ENCODE measurements around the gene EHD1.

Gene EHD1

DNA sequence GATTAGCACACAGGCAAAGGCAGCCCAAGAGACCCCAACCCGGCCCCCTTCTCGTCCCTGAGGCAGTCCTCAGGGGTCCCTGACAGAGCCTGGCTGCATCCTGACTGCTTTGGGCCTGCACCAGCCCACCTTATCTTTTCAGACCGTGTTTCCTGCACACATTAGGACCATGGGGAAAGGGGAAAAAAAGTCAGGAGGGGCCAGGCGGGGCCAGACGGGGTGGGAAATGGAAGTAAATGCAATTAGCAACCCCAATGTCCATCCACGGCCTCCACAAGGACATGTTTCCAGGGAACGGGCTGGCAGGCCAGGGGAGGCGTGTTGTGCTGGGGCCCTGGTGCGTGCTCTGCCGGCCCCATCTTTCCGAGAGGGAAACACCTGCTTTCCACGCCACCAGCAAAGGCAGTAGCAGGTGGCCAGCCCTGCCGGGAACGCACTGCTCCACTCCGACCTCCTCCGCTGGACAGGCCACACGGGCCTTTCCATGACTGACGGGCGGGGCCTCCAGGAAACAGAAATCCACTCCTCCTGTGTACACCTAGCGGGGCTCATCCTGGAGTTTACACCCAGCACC is 7.4 kb downstream of the EHD1 start:
- H4K20me1 ChIP-seq (ENCODE audit: control insufficient read depth, insufficient read depth, low read depth, low read length), result 0 out of 2 replicates have a peak, but pooled peaks cover 6% of the 10 kb centered on the region
- peaks cover 27% of the 10 kb centered on the region for H3F3A ChIP-seq (ENCODE audit: control insufficient read depth, insufficient read depth)
- H3K4me3 ChIP-seq (ENCODE audit: low read length), result peak overlapping the region; percentile 65
- H3K9me3 ChIP-seq (ENCODE audit: control insufficient read depth, insufficient read depth, low read length), result no peaks in the 10 kb centered on the region
- H3K79me2 ChIP-seq (ENCODE audit: control insufficient read depth, low read length), result peaks cover 99% of the 10 kb centered on the region
- peak overlapping the region; percentile 84 for H3K4me2 ChIP-seq (ENCODE audit: low read length)
- H3K27me3 ChIP-seq (ENCODE audit: control insufficient read depth, low read length), result no peaks in the 10 kb centered on the region
- H3K36me3 ChIP-seq (ENCODE audit: control insufficient read depth, low read length), result peaks cover 91% of the 10 kb centered on the region
- H3K9me2 ChIP-seq (replicated peaks; ENCODE audit: control insufficient read depth, low read length), result no peaks in the 10 kb centered on the region
- H3K4me1 ChIP-seq (ENCODE audit: control insufficient read depth, low read length), result peaks cover 100% of the 10 kb centered on the region
- TF ChIP-seq, protein P1, sequence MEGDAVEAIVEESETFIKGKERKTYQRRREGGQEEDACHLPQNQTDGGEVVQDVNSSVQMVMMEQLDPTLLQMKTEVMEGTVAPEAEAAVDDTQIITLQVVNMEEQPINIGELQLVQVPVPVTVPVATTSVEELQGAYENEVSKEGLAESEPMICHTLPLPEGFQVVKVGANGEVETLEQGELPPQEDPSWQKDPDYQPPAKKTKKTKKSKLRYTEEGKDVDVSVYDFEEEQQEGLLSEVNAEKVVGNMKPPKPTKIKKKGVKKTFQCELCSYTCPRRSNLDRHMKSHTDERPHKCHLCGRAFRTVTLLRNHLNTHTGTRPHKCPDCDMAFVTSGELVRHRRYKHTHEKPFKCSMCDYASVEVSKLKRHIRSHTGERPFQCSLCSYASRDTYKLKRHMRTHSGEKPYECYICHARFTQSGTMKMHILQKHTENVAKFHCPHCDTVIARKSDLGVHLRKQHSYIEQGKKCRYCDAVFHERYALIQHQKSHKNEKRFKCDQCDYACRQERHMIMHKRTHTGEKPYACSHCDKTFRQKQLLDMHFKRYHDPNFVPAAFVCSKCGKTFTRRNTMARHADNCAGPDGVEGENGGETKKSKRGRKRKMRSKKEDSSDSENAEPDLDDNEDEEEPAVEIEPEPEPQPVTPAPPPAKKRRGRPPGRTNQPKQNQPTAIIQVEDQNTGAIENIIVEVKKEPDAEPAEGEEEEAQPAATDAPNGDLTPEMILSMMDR (IDR thresholded peaks at IDR 0.05; ENCODE audit: low read depth, low read length, poor library complexity, severe bottlenecking), result no peak
- TF ChIP-seq EZH2phosphoT487 (IDR thresholded peaks at IDR 0.05; ENCODE audit: borderline replicate concordance, low read length), result no peak
- peak overlapping the region; percentile 96 for H3K27ac ChIP-seq (ENCODE audit: low read depth, low read length)

DNA sequence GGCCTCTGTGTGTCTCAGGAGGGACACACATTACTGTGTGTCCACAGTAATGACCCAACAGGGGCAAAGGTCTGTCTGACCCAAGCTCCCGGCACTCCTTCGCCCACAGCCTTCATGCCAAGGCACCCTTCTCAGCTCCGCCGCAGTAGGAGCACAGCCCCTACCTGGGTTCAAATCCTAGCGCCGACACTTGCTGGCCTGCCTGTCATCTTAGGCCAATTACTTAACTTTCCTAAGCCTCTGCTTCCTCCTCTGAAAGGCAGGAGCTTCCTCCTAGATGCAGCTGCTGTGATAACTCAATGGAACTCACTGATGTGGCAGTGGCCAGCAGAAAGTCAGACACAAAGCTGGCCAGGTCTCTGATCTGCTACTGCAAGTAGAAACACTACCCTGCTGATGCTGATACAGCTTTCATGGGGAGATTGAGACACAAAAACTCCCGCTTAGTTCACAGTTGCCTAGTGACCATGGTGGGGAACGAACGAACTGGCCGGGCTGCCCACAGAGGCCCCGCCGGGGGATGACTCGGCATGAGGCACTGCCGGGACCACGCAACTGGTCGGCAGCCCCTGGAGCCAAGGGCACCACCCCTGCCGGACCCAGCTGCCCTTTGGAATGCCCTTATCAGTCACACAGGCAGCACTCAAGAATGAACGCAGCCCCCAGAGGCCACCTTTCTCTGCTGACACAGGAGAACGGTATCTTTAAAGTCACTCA is 8.1 kb downstream of the EHD1 start:
- TF ChIP-seq EZH2phosphoT487 (IDR thresholded peaks at IDR 0.05; ENCODE audit: borderline replicate concordance, low read length), result no peak
- TF ChIP-seq, protein P1 (IDR thresholded peaks at IDR 0.05; ENCODE audit: low read depth, low read length, poor library complexity, severe bottlenecking), result no peak
- Histone ChIP-seq H3K4me3 (ENCODE audit: low read length) (peak overlapping the region; percentile 65), H3K9me3 (ENCODE audit: control insufficient read depth, insufficient read depth, low read length) (no peaks in the 10 kb centered on the region), H3K27ac (ENCODE audit: low read depth, low read length) (peak overlapping the region; percentile 96), H4K20me1 (ENCODE audit: control insufficient read depth, insufficient read depth, low read depth, low read length) (0 out of 2 replicates have a peak, but pooled peaks cover 6% of the 10 kb centered on the region), H3K4me1 (ENCODE audit: control insufficient read depth, low read length) (peaks cover 100% of the 10 kb centered on the region), H3K36me3 (ENCODE audit: control insufficient read depth, low read length) (peaks cover 87% of the 10 kb centered on the region), H3F3A (ENCODE audit: control insufficient read depth, insufficient read depth) (peaks cover 30% of the 10 kb centered on the region), H3K9me2 (replicated peaks; ENCODE audit: control insufficient read depth, low read length) (no peaks in the 10 kb centered on the region), H3K27me3 (ENCODE audit: control insufficient read depth, low read length) (no peaks in the 10 kb centered on the region), H3K79me2 (ENCODE audit: control insufficient read depth, low read length) (peaks cover 95% of the 10 kb centered on the region), H3K4me2 (ENCODE audit: low read length) (peak overlapping the region; percentile 84)

DNA sequence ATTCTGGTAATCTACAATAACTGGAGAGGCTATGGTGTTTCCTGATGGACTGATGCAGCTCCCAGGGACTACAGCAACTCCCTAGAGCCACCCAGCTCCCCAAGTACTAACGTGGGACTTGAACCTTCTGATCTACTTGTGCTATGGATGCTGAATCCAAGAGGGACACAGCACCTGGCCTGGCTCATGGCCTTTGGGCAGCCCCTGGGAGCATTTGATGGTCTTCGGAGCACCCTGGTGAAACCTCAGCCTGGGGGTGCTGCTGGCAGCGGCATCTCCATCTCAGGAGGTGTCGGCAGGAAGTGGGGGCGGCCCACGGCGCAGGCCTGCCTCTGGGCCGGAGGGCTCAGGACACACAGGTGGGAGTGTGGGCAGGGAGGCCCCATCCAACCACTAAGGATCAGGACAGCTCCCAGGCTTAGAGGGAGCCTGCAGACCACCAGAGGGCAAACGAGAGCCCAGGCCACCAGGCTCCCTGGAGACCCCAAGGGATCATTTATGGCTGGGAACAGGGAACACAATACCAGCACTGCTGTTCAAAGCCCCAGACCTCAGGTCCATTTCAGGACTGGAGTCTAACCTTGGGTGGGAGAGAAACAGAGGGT is 8.7 kb downstream of the EHD1 start:
- TF ChIP-seq EZH2phosphoT487 (IDR thresholded peaks at IDR 0.05; ENCODE audit: borderline replicate concordance, low read length), result no peak
- TF ChIP-seq, protein P1 (IDR thresholded peaks at IDR 0.05; ENCODE audit: low read depth, low read length, poor library complexity, severe bottlenecking), result peak; percentile 76
- Histone ChIP-seq H3K4me3 (ENCODE audit: low read length) (peak overlapping the region; percentile 65), H3K36me3 (ENCODE audit: control insufficient read depth, low read length) (peaks cover 81% of the 10 kb centered on the region), H3K27ac (ENCODE audit: low read depth, low read length) (peak overlapping the region; percentile 96), H3K9me2 (replicated peaks; ENCODE audit: control insufficient read depth, low read length) (no peaks in the 10 kb centered on the region), H3K9me3 (ENCODE audit: control insufficient read depth, insufficient read depth, low read length) (no peaks in the 10 kb centered on the region), H3K4me1 (ENCODE audit: control insufficient read depth, low read length) (peaks cover 100% of the 10 kb centered on the region), H3K79me2 (ENCODE audit: control insufficient read depth, low read length) (peaks cover 89% of the 10 kb centered on the region), H4K20me1 (ENCODE audit: control insufficient read depth, insufficient read depth, low read depth, low read length) (0 out of 2 replicates have a peak, but pooled peaks cover 4% of the 10 kb centered on the region), H3K27me3 (ENCODE audit: control insufficient read depth, low read length) (no peaks in the 10 kb centered on the region), H3F3A (ENCODE audit: control insufficient read depth, insufficient read depth) (peaks cover 36% of the 10 kb centered on the region), H3K4me2 (ENCODE audit: low read length) (peak overlapping the region; percentile 84)
